Measurements from ENCODE around the gene PROCA1.
"Not testable (repeated sequence)": the region's sequence is repeated elsewhere in the genome, so short reads cannot be mapped to it uniquely, and the experiment has no call there.

Gene PROCA1

GRCh38 chr17:28744104-28744971, 32.6 kb upstream of the PROCA1 start:
- peak; percentile 78 for DNase-seq (ENCODE audit: low spot score)

- DNase-seq (ENCODE audit: low spot score): peak; percentile 88
These were observed 31.8 kb upstream of the PROCA1 start, which contains the start of gene TRAF4 for GRCh38 chr17:28743243-28744103. TSS of gene TRAF4 (plus strand) at chr17:28744011. CDS start at chr17:28744113, 102 bp downstream.

GRCh38 chr17:28741358-28742349, 30.0 kb upstream of the PROCA1 start:
- DNase-seq (ENCODE audit: low spot score): no peak

- no peak for DNase-seq (ENCODE audit: low spot score)
These were observed 29.0 kb upstream of the PROCA1 start for GRCh38 chr17:28740406-28741357.

- DNase-seq (ENCODE audit: low spot score): no peak
These were observed 27.1 kb upstream of the PROCA1 start for GRCh38 chr17:28738680-28739384.

GRCh38 chr17:28737770-28738679, 26.3 kb upstream of the PROCA1 start:
- DNase-seq (ENCODE audit: low spot score): peak; percentile 6

- no peak for DNase-seq (ENCODE audit: low spot score)
These were observed 25.6 kb upstream of the PROCA1 start for GRCh38 chr17:28737316-28737715.

GRCh38 chr17:28735913-28736769, 24.5 kb upstream of the PROCA1 start:
- not testable (repeated sequence) for DNase-seq (ENCODE audit: low spot score)

GRCh38 chr17:28735242-28735722, 23.6 kb upstream of the PROCA1 start:
- no peak for DNase-seq (ENCODE audit: low spot score)

- DNase-seq (ENCODE audit: low spot score): no peak
These were observed 23.1 kb upstream of the PROCA1 start for GRCh38 chr17:28734712-28735241.

- no peak for DNase-seq (ENCODE audit: low spot score)
These were observed 21.7 kb upstream of the PROCA1 start for GRCh38 chr17:28733346-28733745.

- DNase-seq (ENCODE audit: low spot score): no peak
These were observed 18.3 kb upstream of the PROCA1 start for GRCh38 chr17:28729950-28730330.

- peak; percentile 89 for DNase-seq (ENCODE audit: low spot score)
These were observed 16.9 kb upstream of the PROCA1 start, which contains the start of gene NEK8 for GRCh38 chr17:28728364-28729200. TSS of gene NEK8 (plus strand) at chr17:28728788. CDS start at chr17:28728814, 26 bp downstream.

GRCh38 chr17:28726627-28727491, 15.2 kb upstream of the PROCA1 start:
- peak; percentile 73 for DNase-seq (ENCODE audit: low spot score)

GRCh38 chr17:28726226-28726626, 14.5 kb upstream of the PROCA1 start, which contains the start of gene TLCD1:
TSS of gene TLCD1 (minus strand) at chr17:28726233. CDS start at chr17:28726097, 136 bp downstream.
- peak; percentile 47 for DNase-seq (ENCODE audit: low spot score)

Measured in iPS-NIHi11 (cell line).